ENCODE data around the gene CMTM5.

The CMTM5 gene

DNA sequence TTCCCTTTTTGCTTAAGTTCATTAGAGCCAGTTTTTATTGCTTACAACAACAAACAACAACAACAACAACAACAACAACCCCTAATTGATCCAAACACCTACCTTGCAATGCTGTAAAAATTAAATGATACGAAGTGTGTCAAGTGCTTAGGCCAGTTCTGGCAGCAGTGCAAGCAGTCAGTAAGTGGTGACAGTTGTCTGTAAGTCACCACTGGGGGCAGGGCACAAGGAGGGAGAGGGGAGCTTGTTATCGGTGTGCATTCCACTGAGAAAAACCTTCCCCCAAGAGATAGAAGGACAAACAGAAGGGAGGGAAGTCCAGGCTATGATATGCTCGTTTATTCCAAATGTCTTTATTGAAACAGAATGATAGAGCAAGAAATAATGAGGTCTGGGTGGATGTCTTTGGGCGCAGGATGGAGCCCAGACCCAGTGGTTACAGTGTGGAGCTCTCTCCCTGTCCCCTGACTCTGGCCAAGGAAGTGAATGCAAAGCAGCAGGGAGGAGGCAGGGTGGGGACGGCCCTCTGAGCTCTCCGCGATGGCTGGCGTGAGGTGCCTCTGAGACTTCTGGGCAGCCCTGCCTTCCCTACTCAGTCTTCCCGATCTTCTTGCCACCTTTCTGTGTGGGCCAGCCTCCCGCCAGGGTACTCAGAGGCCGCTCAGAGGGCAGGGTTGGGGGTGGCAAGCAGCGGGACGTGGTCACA lies 30.7 kb upstream of the CMTM5 start:
- no peak for DNase-seq (ENCODE audit: extremely low spot score)
- TF ChIP-seq, protein P1, sequence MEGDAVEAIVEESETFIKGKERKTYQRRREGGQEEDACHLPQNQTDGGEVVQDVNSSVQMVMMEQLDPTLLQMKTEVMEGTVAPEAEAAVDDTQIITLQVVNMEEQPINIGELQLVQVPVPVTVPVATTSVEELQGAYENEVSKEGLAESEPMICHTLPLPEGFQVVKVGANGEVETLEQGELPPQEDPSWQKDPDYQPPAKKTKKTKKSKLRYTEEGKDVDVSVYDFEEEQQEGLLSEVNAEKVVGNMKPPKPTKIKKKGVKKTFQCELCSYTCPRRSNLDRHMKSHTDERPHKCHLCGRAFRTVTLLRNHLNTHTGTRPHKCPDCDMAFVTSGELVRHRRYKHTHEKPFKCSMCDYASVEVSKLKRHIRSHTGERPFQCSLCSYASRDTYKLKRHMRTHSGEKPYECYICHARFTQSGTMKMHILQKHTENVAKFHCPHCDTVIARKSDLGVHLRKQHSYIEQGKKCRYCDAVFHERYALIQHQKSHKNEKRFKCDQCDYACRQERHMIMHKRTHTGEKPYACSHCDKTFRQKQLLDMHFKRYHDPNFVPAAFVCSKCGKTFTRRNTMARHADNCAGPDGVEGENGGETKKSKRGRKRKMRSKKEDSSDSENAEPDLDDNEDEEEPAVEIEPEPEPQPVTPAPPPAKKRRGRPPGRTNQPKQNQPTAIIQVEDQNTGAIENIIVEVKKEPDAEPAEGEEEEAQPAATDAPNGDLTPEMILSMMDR (IDR thresholded peaks at IDR 0.05; ENCODE audit: control extremely low read depth, extremely low read depth, low read depth, missing control alignments), result no peak
- CTCF ChIA-PET, result interaction anchor here (1.6 to 2.0 kb wide), 5 partner anchors 14 to 226 kb away, joined by 3 to 9 read pairs (median 4); no protein-coding TSS in a partner anchor
- POLR2A ChIA-PET, result no interaction called here

DNA sequence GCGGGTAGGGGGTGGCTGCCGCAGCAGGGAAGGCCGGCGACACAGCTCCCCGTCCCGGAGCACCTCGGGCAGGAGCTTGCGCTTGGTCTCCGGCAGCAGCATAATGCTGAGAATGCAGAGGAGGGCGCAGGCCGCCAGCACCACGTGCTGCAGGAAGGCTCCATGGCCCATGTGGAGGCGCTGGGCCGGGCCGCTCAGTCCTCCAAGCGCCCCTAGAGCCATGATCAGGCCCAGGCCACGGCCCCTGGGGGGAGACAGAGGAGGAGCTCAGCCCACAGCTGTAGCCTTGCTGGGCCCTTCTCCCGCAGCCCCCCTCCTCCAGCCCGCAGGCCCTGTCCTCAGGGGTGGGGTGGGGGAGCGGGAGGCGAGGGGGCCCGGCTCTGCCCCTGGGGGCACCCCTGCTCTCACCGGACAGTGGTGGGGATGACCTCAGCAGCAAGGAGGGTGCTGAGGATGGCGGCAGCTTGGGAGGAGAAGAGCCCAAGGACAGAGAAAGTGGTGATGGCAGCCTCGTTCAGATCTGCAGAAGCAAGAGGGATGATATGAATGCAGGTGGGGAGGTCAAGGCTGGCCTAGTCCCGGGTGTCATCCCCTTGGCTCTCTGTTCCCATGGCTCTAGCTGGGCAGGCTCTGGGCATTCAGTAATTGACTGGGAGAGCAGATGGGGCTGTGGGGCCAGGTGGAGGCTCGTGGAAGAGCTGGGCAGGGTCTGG lies 30.0 kb upstream of the CMTM5 start:
- DNase-seq (ENCODE audit: extremely low spot score), result no peak
- TF ChIP-seq, protein P1 (IDR thresholded peaks at IDR 0.05; ENCODE audit: control extremely low read depth, extremely low read depth, low read depth, missing control alignments), result no peak
- ChIA-PET POLR2A (no interaction called here), CTCF (interaction anchor here (1.8 to 2.0 kb wide), 2 partner anchors 37 to 226 kb away, joined by 4 to 6 read pairs; no protein-coding TSS in a partner anchor)

DNA sequence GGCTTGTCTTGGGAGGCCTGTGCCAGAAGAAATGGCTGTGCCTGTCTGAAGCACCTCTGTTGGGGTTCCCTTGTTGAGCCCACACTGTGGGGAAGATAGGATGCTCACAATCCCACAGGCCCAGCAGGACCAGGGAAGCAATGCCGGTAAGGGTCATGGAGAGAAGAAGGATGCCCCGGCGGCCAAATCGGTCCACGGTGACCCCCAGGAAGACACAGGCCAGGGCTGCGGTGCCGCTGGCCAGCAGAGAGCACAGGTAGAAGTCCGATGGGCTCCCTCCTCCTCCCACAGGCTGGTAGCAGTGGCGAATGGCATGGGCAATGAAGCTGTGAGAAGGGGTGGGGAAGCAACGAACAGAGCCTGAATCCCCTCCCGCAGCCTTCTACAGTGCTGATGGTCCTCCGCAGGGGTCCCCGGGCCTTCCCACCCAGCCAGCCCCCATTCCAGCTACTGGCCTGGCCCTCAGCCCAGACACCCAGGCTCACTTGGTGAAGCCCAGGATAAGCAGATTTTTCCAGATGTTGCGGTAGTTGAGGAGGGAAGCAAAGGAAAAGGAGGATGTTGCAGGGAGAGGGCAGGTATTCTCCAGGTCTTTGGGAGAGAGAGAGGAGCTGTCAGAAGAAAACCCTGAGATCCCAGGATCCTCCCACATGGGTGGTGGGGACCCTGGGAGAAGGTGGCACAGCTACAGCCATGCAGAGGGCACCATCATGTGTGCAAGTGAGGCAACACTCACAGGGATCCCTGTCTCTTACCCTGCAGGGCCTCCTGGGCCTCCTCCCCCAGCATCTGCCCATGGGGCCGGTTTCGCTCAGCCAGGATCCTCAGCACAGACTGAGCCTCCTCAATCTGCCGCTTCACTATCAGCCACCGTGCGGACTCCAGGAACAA lies 29.2 kb upstream of the CMTM5 start:
- POLR2A ChIA-PET, result no interaction called here
- TF ChIP-seq, protein P1 (IDR thresholded peaks at IDR 0.05; ENCODE audit: control extremely low read depth, extremely low read depth, low read depth, missing control alignments), result no peak
- DNase-seq (ENCODE audit: extremely low spot score), result no peak
- CTCF ChIA-PET, result interaction anchor here (1.2 kb wide), 1 partner anchor 76 kb away, joined by 3 read pairs; no protein-coding TSS in a partner anchor

DNA sequence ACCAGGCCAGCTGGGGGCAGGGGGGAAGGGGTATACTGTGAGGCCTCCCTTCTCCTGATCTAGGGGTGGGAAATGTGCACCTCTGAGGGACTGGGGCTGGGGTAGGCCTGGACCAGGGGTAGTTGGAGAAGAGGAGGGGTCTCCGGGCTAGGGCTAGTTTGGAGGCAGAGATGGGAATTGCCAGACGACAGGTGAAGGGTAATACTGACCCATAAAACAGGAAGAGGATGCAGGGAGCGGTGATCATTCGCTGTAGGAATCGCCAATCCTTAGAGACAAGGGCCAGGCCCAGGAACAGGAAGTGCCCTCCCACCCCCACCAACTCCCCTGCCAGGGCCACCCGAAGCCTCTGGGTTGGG lies 28.6 kb upstream of the CMTM5 start:
- TF ChIP-seq, protein P1 (IDR thresholded peaks at IDR 0.05; ENCODE audit: control extremely low read depth, extremely low read depth, low read depth, missing control alignments), result no peak
- DNase-seq (ENCODE audit: extremely low spot score), result no peak
- POLR2A ChIA-PET, result no interaction called here
- CTCF ChIA-PET, result interaction anchor here (1.2 kb wide), 1 partner anchor 76 kb away, joined by 3 read pairs; no protein-coding TSS in a partner anchor

DNA sequence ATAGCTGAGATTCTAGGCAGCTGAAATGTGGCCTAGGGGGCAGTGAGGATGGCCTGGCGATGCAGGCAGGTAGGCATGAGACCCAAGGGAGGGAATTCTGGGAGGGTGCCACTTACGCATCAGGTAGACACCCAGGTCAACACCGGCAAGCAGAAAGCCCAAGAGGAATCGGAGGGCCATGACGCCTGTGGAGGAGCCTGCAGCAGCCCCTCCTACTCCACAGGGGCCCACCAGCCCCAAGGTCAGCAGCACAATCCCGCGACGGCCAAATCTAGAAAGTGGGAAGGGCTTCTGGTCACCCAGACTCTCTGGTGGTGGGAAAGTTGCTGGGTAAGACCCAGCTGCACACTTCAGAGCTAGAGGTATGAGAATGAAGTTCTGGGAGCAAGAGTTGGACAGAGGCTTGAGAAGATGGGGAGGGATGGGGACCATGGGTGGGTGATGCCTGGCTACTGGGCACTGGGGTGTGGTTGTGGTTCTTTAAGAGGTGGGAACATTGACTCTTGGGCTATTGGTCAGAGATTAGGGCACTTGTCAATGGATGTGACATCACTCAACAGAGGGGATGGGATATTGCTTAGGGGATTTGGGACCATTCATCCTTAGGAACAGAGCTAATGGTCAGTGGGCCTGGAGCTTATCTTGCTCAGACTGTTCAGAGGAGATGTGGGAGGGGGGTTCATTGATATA lies 27.5 kb upstream of the CMTM5 start:
- TF ChIP-seq, protein P1 (IDR thresholded peaks at IDR 0.05; ENCODE audit: control extremely low read depth, extremely low read depth, low read depth, missing control alignments), result no peak
- ChIA-PET CTCF (interaction anchor here (1.2 kb wide), 1 partner anchor 31 kb away, joined by 5 read pairs; no protein-coding TSS in a partner anchor), POLR2A (no interaction called here)
- DNase-seq (ENCODE audit: extremely low spot score), result no peak

Data from GM10248 (cell line).